HG03159 (cell line): ENCODE results near the gene THAP4.
"Not testable (repeated sequence)": the region's sequence is repeated elsewhere in the genome, so short reads cannot be mapped to it uniquely, and the experiment has no call there.

ENCODE experiments used
- ATAC-seq: cut with Tn5 transposase; IDR thresholded peaks from one replicate; pipeline ENCODE4 v1.9.1; 2021; ENCODE audit warnings: mild to moderate bottlenecking, moderate library complexity; ENCODE audit not compliant: unreplicated experiment

THAP4 gene

GRCh38 chr2:241666627-241667400 lies 29.9 kb upstream of the THAP4 start:
- ATAC-seq, result no peak

GRCh38 chr2:241665731-241666440 lies 28.9 kb upstream of the THAP4 start:
- no peak for ATAC-seq

GRCh38 chr2:241662731-241663130 lies 25.8 kb upstream of the THAP4 start:
- ATAC-seq, result not testable (repeated sequence)

- no peak for ATAC-seq
Measured at GRCh38 chr2:241660593-241661213, 23.7 kb upstream of the THAP4 start.

GRCh38 chr2:241659150-241659739 lies 22.3 kb upstream of the THAP4 start:
- no peak for ATAC-seq

GRCh38 chr2:241658296-241658695 lies 21.3 kb upstream of the THAP4 start:
- ATAC-seq, result no peak

GRCh38 chr2:241657786-241658254 lies 20.9 kb upstream of the THAP4 start:
- ATAC-seq, result no peak

GRCh38 chr2:241656190-241656741 lies 19.3 kb upstream of the THAP4 start:
- no peak for ATAC-seq

GRCh38 chr2:241655516-241656189 lies 18.7 kb upstream of the THAP4 start:
- no peak for ATAC-seq

GRCh38 chr2:241654551-241654950 lies 17.6 kb upstream of the THAP4 start:
- ATAC-seq, result no peak

- no peak for ATAC-seq
Measured at GRCh38 chr2:241653210-241653750, 16.3 kb upstream of the THAP4 start.

GRCh38 chr2:241652722-241653121 lies 15.8 kb upstream of the THAP4 start:
- no peak for ATAC-seq

- no peak for ATAC-seq
Measured at GRCh38 chr2:241652142-241652541, 15.2 kb upstream of the THAP4 start.

- no peak for ATAC-seq
Measured at GRCh38 chr2:241649927-241650326, 13.0 kb upstream of the THAP4 start.

GRCh38 chr2:241649404-241649803 lies 12.4 kb upstream of the THAP4 start:
- no peak for ATAC-seq

- no peak for ATAC-seq
Measured at GRCh38 chr2:241648453-241648852, 11.5 kb upstream of the THAP4 start.

GRCh38 chr2:241645915-241646645 lies 9.1 kb upstream of the THAP4 start:
- ATAC-seq, result no peak

GRCh38 chr2:241645056-241645914 lies 8.3 kb upstream of the THAP4 start:
- no peak for ATAC-seq

- ATAC-seq, result no peak
Measured at GRCh38 chr2:241641631-241642030, 4.7 kb upstream of the THAP4 start.
